Right renal pelvis (tissue), 4 donors: Measurements from ENCODE around the gene GJA8. TPM values are rescaled to one million over a fixed set of nuclear protein-coding genes. Genes with fewer than 3 reads are reported as not detected.
"Not testable (repeated sequence)": the region's sequence is repeated elsewhere in the genome, so short reads cannot be mapped to it uniquely, and the experiment has no call there.

Source experiments
- DNase-seq, 4 donors: peaks; one replicate each; pipeline ENCODE4 v3.0.0-alpha.2; 2013; ENCODE audit warnings: low read depth in 4 of 4, low spot score in 3 of 4, missing footprints in 1 of 4
- polyA plus RNA-seq, 4 donors: library from polyadenylated mRNA; unstranded; fragments of 120-200 nt; gene quantifications; one replicate each; pipeline ENCODE4 v1.2.1, GENCODE V29; 2013; ENCODE audit not compliant: insufficient read length in 4 of 4

The GJA8 gene
- polyA plus RNA-seq, 4 donors: 0.31 to 0.67 (median 0.51) TPM

GRCh38 chr1:147927215-147927614 lies 24.6 kb downstream of the GJA8 start:
- not testable (repeated sequence) for DNase-seq

- DNase-seq: not testable (repeated sequence)
These were observed 25.1 kb downstream of the GJA8 start for GRCh38 chr1:147927689-147928088.

GRCh38 chr1:147928236-147929132 lies 25.9 kb downstream of the GJA8 start, which contains the start of gene GPR89B:
Gene GPR89B, plus strand, starts transcription at chr1:147928420. Its CDS starts 117 bp downstream, at chr1:147928537.
- DNase-seq: peak; percentile 65 to 79 (median 75)

GRCh38 chr1:147931137-147931536 lies 28.5 kb downstream of the GJA8 start:
- DNase-seq: not testable (repeated sequence)

GRCh38 chr1:147935296-147935695 lies 32.7 kb downstream of the GJA8 start:
- not testable (repeated sequence) for DNase-seq

GRCh38 chr1:147940456-147940855 lies 37.9 kb downstream of the GJA8 start:
- DNase-seq: not testable (repeated sequence)

GRCh38 chr1:147942563-147942962 lies 40.0 kb downstream of the GJA8 start:
- not testable (repeated sequence) for DNase-seq

- DNase-seq: not testable (repeated sequence)
These were observed 46.9 kb downstream of the GJA8 start for GRCh38 chr1:147949517-147949916.

Other genes starting within 250 kb of the GJA8 start
- gene ACP6, start 232.3 kb upstream of the GJA8 start, polyA plus RNA-seq: 10 to 100 TPM; 23.0 to 41.9 (median 29.8) TPM
- 10 to 100 TPM; 28.7 to 29.3 (median 29.0) TPM for gene GJA5, start 142.2 kb upstream of the GJA8 start, polyA plus RNA-seq
- gene GPR89B, start 25.6 kb downstream of the GJA8 start, polyA plus RNA-seq: 10 to 100 TPM; 47.5 to 54.9 (median 52.4) TPM
- gene NBPF11, start 249.5 kb downstream of the GJA8 start, polyA plus RNA-seq: 10 to 100 TPM; 25.4 to 31.4 (median 28.9) TPM